ENCODE results near the gene ACIN1. TPM values are rescaled to one million over a fixed set of nuclear protein-coding genes. Genes with fewer than 3 reads are reported as not detected.

The ACIN1 gene
- total RNA-seq, 1 donor from 2014 or later, result 103 TPM

DNA sequence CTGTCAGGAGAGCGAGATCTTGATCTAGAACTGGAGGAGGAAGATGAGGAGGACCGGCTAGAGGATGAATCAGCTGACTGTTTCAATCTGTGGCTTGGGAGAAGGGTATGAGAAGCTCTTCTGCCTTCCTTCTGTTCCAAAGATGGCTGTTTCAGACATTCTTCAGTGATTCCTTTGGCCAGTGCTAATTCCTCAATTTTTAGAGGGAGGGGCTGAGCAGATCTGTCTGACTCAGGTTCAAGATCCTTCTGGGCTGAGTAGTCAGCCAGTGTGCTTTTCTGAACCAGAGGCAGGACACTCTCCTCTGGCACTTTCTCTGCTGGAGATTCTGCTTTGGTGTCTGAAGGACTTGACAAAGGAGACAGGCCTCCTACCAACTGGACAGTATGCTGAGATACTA lies 15.2 kb downstream of the ACIN1 start:
- no peak for DNase-seq (ENCODE audit: low read depth)

DNA sequence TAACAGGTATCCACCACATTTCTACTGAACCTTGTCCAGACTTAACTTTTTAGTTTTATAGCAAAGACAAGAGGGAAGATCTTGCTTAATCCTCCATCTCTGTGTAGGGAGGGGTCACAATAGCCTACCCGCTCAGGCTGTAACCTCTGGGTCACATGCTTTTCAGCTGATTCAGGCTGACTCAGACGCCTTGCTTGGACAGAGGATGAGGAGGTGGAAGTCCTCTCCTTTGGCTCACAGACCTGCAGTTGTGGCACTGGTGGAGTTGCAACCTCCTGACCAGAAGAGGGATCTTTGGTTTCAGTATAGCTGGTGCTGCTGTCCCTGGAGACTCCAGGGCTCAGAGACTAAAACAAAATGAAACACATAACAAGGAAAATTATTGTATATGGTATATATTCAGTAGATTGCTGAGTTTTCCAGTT lies 16.2 kb downstream of the ACIN1 start:
- DNase-seq (ENCODE audit: low read depth), result peak; percentile 98

- DNase-seq (ENCODE audit: low read depth), result no peak
Observed at GRCh38 chr14:23077962-23078361, 17.0 kb downstream of the ACIN1 start.

- DNase-seq (ENCODE audit: low read depth), result peak; percentile 39
Observed at GRCh38 chr14:23076785-23077408, 18.0 kb downstream of the ACIN1 start.

GRCh38 chr14:23074906-23075305 lies 20.0 kb downstream of the ACIN1 start:
- DNase-seq (ENCODE audit: low read depth), result no peak

GRCh38 chr14:23071921-23072539 lies 22.9 kb downstream of the ACIN1 start:
- peak; percentile 23 for DNase-seq (ENCODE audit: low read depth)

- peak; percentile 86 for DNase-seq (ENCODE audit: low read depth)
Observed at GRCh38 chr14:23071244-23071920, 23.6 kb downstream of the ACIN1 start.

- DNase-seq (ENCODE audit: low read depth), result no peak
Observed at GRCh38 chr14:23070262-23071129, 24.4 kb downstream of the ACIN1 start.

DNA sequence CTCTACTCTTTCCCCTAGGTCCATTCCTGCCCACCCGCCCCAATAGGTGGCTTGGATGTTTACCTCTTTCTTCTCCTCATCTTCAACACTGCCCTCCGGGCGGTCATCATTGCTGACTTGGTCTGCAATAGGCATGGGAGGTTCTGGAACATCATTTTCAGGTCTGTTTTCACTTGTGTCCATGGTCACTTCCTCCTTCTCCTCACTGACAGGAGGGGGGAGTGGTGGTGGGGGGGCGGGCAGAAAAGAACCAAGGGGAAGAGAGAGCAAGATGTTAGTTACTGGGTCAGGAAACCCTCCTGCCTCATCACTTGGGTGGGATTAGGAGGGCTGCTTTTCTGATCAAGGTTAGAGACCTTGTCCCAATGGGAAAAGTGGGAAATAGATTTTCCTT lies 25.5 kb downstream of the ACIN1 start:
- DNase-seq (ENCODE audit: low read depth), result no peak

GRCh38 chr14:23068789-23069412 lies 26.0 kb downstream of the ACIN1 start:
- peak; percentile 93 for DNase-seq (ENCODE audit: low read depth)

GRCh38 chr14:23067847-23068788 lies 26.8 kb downstream of the ACIN1 start:
- no peak for DNase-seq (ENCODE audit: low read depth)

- no peak for DNase-seq (ENCODE audit: low read depth)
Observed at GRCh38 chr14:23066855-23067744, 27.8 kb downstream of the ACIN1 start.

DNA sequence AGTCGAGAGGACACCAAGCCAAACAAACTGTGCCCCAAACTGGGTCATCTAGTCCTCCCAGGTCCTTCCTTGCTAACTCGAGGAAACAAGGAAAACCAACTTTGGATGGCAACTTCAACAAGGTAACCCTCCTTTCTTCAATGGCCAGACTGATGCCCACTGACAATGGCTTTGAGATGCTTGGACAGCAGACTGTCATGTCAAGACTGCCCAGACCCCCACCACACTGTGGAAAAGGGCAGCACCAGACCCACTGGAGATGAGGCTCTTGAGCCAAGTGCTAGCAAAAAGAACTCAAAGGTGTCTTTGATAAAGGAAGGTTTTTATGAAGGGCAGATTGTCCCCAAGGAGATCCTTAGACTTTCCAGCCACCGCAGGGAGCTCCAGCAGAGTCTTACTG lies 28.6 kb downstream of the ACIN1 start:
- DNase-seq (ENCODE audit: low read depth), result no peak

DNA sequence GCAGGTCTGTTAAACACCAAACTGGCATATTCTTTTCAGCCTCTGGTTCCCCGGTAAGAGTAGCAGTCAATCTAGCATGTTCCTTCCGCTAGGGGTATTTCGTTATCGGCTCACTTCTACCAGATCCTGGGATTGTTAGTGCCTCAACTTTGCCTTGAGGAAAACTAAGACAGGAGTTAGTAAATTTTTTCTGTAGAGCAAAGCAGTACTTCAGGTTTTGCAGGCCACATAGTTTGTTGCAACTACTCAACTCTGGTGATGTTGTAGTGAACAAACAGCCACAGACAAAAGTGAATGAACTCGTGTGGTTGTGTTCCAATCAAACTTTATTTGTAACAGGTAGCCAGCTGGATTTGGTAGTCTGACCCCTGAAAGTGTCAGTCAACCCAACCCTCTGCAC lies 31.3 kb downstream of the ACIN1 start:
- no peak for DNase-seq (ENCODE audit: low read depth)

DNA sequence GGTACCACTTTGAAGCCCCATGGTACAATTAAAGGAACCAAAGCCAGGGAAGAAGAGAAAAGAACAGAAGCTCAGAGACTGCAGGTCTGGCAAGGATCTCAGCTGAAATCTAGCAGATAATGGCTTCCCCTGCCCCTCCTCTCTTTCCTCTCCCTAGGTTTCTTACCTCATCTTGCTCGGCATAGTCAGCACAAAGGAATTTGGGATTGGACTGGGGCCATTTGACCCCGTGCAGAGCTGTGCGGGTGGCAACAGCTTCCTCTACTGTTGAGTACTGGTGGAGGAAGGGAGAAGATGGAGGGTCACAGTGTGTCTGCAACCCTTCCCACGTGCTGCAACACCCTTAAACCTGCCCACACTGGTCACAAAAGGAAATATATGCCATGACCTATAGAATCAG lies 32.9 kb downstream of the ACIN1 start:
- peak; percentile 93 for DNase-seq (ENCODE audit: low read depth)

DNA sequence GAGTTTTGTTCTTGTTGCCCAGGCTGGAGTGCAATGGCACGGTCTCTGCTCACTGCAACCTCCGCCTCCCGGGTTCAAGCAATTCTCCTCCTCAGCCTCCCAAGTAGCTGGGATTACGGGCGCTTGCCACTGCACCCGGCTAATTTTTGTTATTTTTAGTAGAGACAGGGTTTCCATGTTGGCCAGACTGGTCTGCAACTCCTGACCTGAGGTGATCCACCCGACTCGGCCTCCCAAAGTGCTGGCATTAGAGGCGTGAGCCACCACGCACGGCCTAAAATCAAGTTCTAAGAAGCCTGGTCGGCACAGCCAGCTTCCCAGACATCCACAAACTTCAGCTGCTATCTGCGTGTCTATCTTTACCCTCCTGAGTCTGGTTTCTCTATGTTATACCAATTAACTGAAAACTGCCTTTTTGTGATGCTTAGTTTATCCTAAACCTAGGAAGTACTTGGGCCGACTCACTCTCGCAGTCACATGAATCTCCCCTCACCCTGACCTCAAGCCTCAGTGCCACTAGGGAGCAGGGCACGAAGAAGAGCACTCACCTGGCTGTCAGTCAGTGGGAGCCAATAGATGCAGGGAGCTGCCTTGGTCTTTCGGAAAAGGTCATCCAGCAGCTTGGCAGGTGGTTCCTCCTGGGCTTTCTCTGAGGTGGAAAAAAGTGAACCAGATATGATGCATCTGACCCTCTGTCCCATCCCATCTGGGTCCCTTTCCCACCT lies 34.2 kb downstream of the ACIN1 start:
- DNase-seq (ENCODE audit: low read depth), result no peak

DNA sequence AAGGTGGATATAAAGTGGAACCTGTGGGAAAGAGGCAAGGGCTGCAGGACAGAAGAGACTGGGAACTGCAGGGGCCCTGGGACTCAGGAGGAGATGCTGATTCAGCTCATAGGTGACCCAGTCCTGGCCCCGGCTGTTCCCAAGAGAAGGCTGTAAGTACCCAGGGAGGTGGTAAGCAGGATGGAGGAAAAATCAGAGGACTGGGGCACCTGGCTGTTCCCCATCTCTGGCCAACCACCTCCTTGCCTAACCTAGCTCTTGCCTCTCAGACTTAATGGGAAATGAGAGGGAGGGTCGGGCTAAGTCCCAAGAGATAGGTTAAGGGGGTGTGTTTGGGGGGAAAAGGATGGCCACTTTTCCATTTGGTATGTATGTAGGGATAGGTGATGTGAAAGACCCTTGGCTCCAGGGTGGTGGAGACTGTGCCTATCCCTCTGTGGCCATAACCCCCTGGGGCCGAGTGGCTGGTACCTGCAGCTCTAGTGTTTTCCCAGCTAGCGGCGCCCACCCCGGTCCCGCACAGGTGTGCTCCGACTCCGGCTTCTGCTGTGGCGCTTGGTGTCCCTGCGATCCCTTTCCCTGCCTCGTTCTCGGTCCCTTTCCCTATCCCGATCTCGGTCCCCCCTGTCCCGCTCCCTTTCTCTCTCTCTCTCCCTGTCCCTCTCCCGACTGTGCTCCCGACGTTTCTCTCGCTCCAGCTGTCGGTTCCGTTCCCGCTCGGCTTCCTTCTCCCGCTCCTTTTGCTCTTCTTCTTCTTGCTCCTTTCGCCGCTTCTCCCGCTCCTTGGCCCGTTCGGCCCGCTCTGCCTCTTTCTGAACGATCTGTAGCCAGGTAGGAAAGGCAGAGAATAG lies 36.1 kb downstream of the ACIN1 start:
- no peak for DNase-seq (ENCODE audit: low read depth)

Data from renal cortical epithelial cell (primary cell).